WERI-Rb-1 (cell line): Measurements from ENCODE around the gene GALT.

Experiments
- DNase-seq: peaks from one replicate; pipeline ENCODE4 v3.0.0-alpha.2; 2020
- H3K27ac ChIP-seq: fragments of 250-450 bp; sonication (Bioruptor Pico); 2 replicates; pipeline ENCODE4 v1.5.1; 2020; ENCODE audit warnings: mild to moderate bottlenecking, moderate library complexity
- H3K27me3 ChIP-seq: fragments of 250-450 bp; sonication (Bioruptor Pico); 2 replicates; pipeline ENCODE4 v1.5.1; 2021; ENCODE audit warnings: mild to moderate bottlenecking, low read depth, moderate library complexity; ENCODE audit not compliant: insufficient read depth, severe bottlenecking
- H3K36me3 ChIP-seq: fragments of 250-450 bp; sonication (Bioruptor Pico); 2 replicates; pipeline ENCODE4 v1.5.1; 2020; ENCODE audit warnings: mild to moderate bottlenecking, moderate library complexity
- H3K4me3 ChIP-seq: 2 replicates; pipeline ENCODE4 v1.5.1; 2011; ENCODE audit warnings: low read depth, mild to moderate bottlenecking, control low read depth, low read length
- H3K9me3 ChIP-seq: fragments of 250-450 bp; sonication (Bioruptor Pico); 2 replicates; pipeline ENCODE4 v1.5.1; 2021; ENCODE audit warnings: mild to moderate bottlenecking, moderate library complexity; ENCODE audit not compliant: severe bottlenecking
- CTCF ChIP-seq: IDR thresholded peaks from 2 replicates; pipeline ENCODE4 v1.5.1; 2011; ENCODE audit warnings: low read depth, mild to moderate bottlenecking, control low read depth, inconsistent platforms, low read length

Gene GALT

GRCh38 chr9:34674440-34674839 is 28.0 kb downstream of the GALT start:
- H3K36me3 ChIP-seq, result peaks cover 3% of the 10 kb centered on the region
- H3K9me3 ChIP-seq, result no peaks in the 10 kb centered on the region
- no peaks in the 10 kb centered on the region for H3K27me3 ChIP-seq
- no peak overlapping the region for H3K4me3 ChIP-seq
- no peak for TF ChIP-seq CTCF
- no peak for DNase-seq
- H3K27ac ChIP-seq, result no peak overlapping the region

- H3K9me3 ChIP-seq, result no peaks in the 10 kb centered on the region
- no peaks in the 10 kb centered on the region for H3K36me3 ChIP-seq
- H3K4me3 ChIP-seq, result no peak overlapping the region
- no peaks in the 10 kb centered on the region for H3K27me3 ChIP-seq
- H3K27ac ChIP-seq, result no peak overlapping the region
- DNase-seq, result peak; percentile 90
- peak; percentile 95 for TF ChIP-seq CTCF
Observed at GRCh38 chr9:34675048-34675714, 28.7 kb downstream of the GALT start.

GRCh38 chr9:34675869-34676268 is 29.4 kb downstream of the GALT start:
- H3K36me3 ChIP-seq, result no peaks in the 10 kb centered on the region
- no peak for DNase-seq
- H3K27ac ChIP-seq, result no peak overlapping the region
- H3K27me3 ChIP-seq, result no peaks in the 10 kb centered on the region
- H3K4me3 ChIP-seq, result no peak overlapping the region
- no peaks in the 10 kb centered on the region for H3K9me3 ChIP-seq
- no peak for TF ChIP-seq CTCF

- DNase-seq, result no peak
- H3K27ac ChIP-seq, result no peak overlapping the region
- no peaks in the 10 kb centered on the region for H3K9me3 ChIP-seq
- no peaks in the 10 kb centered on the region for H3K27me3 ChIP-seq
- H3K4me3 ChIP-seq, result no peak overlapping the region
- H3K36me3 ChIP-seq, result no peaks in the 10 kb centered on the region
- no peak for TF ChIP-seq CTCF
Observed at GRCh38 chr9:34684145-34684544, 37.7 kb downstream of the GALT start.

- no peak overlapping the region for H3K27ac ChIP-seq
Observed at GRCh38 chr9:34684816-34685215, 38.3 kb downstream of the GALT start.

More at GRCh38 chr9:34684816-34685215, 38.3 kb downstream of the GALT start:
- no peak for DNase-seq
- H3K36me3 ChIP-seq, result no peaks in the 10 kb centered on the region
- no peak overlapping the region for H3K4me3 ChIP-seq
- no peak for TF ChIP-seq CTCF
- H3K9me3 ChIP-seq, result no peaks in the 10 kb centered on the region
- H3K27me3 ChIP-seq, result no peaks in the 10 kb centered on the region
